NCI-H446 treated with DMSO at 0.1 percent for 48 hours (cell line): ENCODE measurements around the gene ATP2C2.

Source experiments
- DNase-seq: peaks from one replicate; lab custom pipeline; 2025; lab: John Stamatoyannopoulos, UW

ATP2C2 gene

DNA sequence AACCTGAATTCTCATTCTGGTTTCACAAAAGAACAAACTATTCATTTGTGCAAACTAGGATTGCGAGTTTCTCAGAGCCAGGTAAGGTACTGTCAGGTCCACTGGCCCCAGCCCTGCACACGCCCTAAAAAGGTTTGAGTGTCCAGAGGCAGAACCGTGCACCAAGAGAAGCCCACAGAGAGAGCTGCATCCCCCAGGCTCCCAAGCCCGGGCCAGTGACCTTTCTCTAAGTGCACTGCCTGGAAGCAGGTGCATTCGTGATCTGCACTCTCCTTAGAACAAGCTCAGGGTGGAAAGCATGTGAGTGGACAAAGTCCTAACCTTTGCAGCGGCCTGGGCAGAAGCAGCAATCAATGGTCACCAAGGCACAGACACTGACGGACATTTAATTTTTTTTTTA, 109.3 kb downstream of the ATP2C2 start:
- DNase-seq, result no peak

DNA sequence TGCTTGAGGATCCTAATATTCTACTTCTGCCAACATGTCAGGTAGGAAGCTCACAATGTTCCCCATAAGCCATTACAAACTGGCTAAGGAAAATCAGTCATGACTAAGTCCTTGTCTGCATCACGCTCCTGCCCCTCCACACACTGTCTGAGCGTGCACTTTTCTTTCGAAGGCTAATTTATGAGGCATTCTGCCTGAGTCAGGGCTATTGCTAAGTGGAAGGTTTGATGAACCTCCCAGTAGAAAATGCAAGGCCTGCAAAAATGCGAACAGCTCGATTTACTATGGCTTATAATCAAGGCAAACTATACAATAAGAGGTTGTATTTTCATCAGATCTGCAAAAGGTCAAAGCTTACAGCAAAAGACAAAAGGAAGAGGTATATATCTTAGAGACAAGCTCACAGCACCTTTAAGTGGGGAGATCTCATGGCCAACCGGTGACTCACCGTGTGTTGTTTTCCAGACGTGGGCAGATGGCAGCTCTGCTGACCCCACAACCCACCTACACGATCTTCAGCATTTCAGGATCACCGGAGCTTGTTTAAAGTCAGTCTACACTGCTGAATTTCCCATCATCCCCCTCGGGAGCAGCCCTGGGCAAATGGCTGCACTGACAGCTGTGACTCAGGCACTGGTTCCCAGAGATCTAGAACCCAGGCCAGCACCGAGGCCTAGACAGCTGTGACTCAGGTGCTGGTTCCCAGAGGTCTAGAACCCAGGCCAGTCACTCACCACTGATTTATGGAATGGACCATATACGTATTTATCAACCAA, 110.0 kb downstream of the ATP2C2 start:
- DNase-seq, result no peak

DNA sequence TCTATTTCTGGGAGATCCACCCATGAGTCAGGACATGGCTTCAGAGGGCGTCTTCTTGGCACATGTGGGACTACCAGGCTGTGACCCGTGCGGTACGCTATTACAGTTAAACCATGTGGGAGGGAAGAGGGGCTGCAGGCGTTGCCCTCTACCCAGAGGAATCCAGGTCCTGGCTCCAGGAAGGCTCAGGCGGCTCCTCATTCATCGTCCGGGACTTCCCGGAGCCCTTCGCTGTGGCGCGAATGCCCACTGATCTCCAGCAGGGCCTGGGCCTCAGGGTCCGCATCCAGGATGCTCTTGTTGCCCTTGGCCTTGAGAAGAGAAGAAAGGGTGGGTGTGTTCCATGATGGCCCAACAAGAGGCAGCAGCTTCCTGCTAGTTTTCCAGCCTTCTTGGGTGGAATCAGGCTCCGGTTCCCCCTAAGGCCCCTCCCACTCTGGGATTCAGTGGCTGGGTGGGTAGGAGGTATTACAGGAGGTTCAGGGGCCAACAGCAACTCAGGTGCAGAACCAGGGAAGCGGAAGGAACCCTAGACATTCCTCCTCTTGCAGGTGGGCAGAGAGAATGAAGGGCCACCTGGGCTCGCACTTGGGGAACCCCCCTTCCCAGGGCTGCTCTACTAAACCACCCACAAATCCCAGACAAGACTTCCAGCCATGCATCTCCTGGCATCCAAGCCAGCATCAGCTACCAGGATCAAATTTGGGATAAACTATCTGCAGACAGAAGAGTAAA, 111.5 kb downstream of the ATP2C2 start:
- no peak for DNase-seq

DNA sequence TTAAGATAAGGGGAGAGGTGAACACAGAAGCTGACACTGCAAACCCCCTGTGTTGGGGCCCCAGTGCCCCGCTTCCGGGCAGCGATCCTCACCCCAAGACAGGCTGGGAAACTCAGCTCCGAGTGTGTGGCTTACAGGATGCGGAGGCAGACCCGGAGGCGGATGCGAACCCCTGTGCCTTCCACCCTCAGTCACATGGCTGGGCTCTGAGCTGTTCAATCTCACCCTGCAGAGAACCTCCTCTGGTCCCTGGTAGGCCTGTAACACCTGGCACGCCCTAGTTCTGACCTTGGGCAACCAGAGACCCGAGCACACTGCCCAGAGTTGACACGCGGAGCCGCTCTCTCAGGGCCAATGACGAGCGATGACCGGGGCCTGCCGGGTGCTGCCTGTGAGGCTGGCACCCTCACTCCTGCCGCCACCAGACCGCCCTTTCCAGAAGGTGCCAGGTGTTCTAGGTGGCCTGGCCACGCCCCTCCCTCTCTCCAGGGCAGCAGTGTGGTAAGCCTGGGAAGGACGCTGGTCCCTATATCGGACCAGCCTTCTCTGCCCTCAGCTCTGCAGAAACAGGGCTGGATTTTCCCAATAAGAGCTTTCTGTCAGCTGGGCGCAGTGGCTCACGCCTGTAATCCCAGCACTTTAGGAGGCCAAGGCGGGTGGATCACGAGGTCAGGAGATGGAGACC, 112.9 kb downstream of the ATP2C2 start:
- DNase-seq, result no peak

DNA sequence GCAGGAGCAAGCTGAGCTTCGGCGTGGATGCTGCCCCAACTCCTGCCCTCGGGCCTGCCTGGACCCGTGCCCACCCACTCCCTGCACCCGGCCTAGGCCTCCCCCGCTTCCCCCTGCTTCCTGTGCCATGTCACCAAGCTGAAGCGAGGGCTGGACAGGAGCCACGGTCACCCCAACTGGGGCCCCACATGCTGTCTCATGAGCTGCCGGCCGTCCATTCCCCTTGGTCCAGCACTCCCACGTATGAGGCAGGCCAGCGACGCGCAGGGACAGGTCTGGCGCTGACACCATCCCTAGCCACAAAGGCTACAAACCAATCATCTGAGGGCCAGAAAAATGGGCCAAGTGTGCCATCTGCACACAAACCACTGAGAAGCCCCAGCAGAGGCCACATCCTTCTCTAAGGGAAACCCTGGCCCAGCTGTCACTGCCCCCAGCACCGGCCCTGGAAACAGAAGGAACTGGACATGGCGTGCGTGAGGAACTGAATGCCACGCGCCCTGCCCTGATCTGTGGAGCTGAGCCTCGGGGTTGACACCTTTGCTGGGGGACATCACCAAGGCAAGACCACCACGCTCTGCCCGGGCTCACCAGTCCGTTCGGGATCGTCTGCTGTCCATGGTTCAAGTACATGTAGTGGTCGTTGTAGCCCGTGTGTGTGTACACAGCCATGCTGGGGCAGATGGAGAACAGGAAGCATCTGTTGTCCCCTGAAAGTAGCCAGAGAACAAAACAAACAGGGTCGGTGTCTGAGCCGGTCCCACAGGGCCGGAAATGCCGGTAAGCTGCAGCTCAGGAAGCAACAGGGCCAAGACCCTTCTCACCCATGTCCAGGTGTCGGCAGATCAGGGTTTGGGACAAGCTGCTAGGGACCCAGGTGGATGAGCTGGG, 113.9 kb downstream of the ATP2C2 start:
- DNase-seq, result no peak

DNA sequence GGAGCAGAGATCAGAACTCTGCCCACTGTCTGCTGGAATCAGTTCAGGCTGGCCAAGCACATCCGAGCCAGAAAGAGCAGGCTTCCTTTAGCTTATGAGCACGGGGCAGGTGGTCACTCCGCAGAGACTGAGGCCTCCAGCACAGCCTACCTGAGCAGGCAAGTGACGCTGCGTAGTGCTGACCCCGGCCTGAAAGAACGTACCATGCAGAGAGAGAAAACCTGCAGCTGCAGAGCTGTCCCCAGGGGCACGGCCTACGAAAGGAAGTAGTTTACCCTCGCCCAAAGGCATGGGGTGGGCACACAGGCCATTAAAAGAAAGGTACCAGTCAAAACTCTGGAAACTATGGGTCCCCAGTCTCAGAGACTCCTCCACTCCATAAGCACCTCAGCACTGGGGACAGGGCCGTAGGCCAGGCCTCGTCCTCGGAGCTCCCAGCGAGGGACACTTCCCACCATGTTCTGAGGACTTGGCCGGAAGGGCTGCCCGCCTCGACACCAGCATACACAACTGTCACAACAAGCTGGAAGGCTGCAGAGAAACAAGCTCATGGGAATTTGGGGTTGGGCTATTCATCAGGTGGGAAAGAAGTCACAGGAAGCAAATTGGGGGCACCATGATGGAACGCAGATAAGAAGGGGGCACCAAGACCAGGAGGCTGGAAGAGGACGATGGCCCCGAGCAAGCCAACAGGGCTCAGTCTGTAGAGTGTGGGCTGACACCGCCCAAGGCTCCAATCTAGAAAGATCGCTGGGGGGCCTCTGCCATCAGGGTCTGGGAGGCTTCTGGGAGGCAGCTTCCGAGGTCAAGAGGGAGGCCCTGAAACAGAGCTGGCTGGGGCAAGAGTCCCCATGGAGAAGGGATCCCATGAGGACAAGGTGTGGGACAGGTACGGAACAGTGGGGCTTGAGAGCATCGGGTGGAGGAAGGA, 114.9 kb downstream of the ATP2C2 start:
- no peak for DNase-seq

DNA sequence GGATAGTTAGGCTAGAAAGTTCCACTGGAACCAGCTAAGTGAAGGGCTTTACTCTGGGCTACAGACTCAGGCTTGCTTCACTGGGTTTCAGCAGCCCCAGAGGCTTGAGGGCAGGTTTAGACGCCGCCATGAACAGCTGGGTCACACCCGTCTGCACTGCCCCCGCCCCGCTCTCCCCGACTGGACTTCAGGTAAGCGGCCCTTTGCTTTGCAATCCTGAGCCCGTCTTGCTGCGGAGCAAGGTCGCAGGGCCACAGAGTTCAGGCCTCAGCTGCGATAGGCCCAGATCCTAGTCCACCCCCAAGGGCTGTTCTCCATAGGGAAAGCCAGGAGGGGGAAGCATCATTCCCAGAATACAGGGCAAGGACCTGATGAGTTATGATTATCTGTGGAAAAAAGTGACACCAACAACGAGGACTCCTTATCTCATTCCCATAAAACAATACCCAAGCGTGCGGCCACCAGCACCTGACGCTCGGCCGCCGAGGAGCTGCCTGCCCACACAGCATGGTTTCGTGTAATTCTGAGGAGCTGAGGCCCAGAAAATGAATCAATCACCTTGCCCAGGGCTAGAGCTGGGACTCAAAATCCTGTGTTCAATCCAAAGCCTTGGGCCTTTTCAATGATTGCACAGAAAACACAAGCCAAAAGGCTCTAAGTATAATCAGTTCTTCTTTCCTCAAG, 115.7 kb downstream of the ATP2C2 start:
- DNase-seq, result no peak

DNA sequence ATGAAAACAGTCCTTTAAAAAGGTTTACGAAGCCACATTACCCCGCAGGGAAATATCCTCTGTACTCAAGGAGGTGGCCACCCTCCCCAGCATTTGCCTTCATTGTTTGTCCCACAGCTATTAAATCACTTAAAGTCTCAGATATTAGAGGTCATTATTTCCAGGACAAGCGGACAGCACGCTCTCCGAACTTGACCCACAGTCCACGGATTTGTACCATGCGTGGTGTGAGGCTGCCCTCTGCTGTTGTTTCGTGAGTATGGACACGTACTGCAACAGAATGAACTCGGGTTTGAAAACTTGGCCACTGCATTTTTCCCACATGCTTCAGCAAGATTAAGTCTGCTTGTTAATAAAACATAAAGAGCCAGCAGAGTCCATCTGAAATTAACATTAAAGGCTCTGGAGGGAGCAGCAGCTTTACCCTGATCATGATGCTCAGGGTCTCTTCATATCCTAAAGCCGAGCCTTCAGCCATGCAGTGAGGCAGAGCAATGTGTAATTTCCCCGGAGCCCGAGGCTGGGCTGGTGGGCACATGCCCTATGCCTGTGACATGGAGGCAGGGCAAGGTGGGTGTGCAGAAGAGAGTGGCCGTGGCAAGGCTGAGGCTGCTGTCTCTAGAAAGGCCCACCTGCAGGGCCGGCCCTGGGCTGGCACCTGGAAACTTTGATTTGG, 116.4 kb downstream of the ATP2C2 start:
- no peak for DNase-seq

DNA sequence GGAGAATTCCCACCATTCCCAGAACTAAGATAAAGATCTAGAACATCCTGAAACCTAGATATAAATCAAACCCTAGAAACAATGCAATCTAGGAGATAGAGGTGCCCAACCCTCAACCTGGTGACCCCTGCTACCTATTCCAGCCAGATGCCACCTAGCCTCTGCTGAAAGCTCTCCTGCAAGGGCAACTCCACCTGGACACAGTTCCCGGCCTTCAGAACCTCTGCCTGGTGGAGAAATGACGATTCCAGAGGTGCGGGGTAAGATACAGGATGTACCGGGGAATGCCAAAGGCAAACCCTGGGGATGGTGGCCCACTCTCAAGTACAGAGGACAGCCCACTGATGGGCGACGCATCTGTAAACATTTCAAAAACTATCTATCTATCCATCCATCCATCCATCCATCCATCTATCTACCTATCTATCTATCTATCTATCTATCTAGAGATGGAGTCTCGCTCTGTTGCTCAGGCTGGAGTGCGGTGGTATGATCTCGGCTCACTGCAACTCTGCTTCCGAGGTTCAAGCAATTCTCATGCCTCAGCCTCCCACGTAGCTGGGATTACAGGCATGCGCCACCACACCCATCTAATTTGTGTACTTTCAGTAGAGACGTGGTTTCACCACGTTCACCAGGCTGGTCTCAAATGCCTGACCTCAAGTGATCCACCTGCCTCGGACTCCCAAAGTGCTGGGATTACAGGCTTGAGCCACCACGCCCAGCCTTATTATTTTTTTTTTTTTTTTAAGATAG, 117.1 kb downstream of the ATP2C2 start:
- DNase-seq, result no peak

DNA sequence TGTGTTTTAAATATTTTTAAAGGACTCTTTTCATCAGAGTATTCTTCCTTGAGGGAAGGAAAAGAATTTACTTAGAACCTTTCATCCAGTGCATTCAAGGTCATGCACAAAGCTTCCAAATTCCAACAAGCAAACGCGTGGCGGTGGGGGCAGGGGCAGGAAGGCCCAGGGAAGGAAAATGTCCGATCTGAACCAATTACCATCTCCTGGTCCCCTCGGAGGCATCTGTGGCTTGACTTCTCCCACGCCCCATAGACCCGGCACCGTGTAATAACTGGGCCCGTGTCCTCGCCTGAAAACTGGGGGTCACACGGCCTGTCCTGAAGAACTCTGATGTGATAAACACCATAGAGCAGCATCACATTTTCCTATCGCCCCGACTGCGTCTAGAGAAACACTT, 117.8 kb downstream of the ATP2C2 start:
- no peak for DNase-seq

DNA sequence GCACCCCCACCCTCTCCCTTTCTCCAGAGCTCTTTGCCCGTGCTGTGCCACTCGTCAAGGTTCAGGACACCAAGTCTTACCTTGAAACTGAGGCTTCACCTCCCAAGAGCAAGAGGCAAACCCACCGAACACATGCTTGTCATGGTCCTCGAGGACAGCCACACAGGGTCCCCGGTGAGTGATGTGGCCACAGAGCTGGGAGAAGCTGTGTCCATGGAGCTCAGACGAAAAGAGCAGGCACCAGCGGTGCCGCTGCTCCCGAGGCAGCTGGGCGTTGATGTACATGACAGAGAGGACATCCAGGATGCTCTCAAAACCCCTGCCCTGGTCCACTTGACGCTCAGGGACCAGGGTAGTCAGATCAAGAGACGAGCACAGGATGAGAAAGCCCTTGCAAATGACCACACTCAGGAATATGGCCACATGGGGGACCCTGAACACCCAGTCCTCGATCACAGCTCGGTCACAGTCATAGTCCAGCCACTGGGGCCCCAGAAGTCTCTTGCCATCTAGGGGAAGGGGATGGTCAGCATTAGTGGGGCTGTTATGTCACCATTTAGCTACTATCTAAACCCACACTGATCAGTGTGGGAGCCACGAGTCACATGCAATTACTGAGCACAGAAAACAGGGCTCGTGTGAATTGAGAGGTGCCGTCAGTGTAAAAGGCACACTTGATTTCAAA, 118.4 kb downstream of the ATP2C2 start:
- DNase-seq, result no peak

DNA sequence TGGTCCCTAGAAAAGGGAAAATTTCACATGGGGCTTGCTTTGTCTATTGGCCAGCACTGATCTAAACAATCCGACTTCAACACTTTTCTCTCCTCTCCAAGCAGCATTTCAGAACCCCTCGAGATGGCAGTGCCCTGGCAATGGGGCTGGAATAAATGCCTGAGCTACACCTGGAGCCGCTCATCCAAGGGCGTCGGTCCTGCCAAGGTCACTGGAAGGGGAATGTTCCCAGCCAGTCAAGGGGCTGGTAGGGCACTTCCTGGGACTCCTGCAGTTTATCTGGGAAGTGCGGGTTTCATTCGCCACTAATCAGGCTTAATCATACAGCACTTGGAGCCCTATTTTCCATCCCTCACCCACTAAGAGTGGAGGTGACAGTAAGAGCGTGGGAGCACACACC, 119.0 kb downstream of the ATP2C2 start:
- DNase-seq, result no peak

DNA sequence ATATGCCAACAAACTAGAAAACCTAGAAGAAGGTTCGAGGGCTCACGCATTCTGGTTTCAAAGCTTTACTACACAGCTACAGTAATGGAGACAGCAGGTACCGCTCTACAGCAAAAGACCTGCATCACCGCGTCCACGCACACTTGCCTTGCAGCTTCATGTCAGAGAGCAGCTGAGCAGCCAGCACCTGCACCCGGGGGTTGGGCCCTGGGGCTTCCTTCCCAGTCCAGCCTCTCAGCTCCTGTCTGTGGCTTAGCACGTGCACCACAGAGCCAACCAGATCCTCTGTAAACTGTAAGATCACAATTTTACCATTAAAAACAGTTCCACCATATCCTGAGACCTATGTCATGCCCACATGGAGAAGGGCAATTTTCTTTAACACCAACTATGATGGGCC, 120.8 kb downstream of the ATP2C2 start:
- DNase-seq, result no peak

DNA sequence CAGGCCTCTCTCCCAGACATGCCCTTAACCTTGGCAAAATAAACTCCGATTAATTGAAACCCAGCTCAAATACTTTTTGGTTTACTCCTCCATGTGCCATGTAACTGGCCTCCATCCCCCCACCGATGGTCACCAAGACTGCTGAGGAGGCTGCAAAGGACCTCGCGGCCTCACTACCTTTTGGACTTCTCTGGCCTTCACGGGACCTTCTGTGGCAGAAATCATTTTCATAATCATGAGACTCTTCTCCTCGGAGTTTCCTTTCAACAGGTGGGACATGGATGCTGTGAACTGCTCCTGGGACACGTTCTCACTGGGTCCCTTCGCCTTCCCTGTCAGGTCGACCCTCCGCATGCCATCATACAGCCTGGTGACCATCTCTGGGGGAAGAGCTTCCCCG, 127.2 kb downstream of the ATP2C2 start:
- DNase-seq, result no peak

DNA sequence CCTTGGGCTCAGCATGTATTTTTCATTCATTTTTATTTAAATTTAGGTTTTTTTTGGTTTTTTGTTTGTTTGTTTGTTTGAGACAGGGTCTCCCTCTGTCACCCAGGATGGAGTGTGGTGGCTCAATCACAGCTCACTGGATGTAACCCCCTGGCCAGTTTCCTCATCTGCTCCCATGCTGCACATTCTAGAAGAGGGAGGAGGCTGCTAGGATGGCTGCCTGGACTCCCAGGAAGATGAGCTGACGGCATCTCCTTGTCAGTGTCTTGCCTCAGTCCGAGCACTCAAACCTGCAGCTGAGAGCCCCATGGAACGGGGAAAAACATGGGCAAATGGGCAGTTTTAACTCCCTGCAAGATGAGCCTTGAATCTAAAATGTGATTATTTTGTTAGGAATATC, 128.7 kb downstream of the ATP2C2 start:
- no peak for DNase-seq

DNA sequence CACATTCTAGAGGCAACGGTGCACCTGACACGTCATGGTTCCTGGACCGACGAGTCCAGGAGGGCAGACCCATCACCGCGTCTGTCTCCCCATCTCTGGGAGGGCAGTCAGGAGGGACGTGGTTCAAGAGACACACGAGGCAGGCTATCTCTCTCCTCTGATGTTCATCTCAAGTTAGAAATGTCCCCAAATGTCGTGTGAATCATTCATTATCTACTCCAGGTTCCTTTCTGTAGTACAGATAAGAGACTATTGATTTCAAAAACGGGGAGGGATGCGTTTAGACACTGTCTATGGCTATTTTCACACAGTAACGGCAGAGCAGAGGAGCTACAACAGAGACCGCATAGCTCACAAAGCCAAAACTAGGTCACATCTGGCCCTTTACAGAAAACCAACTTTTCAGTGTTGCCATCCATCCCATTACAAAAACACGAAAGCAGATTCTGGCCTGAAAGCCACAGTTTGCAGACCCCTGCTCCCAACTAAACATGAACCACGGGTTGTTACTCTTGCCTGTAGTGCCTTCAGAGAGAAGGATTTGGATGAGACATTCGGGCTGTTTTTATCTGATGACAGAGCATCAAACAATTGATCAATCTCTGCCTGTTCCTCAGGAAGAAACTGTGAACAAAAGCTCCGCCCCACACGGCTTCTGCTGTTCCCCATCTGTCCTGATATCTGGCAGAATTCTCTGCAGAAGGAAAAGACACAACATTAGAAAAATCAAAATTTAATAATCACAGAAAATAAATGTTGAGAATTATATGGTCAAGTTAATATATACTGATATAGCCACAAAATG, 129.3 kb downstream of the ATP2C2 start:
- DNase-seq, result no peak

DNA sequence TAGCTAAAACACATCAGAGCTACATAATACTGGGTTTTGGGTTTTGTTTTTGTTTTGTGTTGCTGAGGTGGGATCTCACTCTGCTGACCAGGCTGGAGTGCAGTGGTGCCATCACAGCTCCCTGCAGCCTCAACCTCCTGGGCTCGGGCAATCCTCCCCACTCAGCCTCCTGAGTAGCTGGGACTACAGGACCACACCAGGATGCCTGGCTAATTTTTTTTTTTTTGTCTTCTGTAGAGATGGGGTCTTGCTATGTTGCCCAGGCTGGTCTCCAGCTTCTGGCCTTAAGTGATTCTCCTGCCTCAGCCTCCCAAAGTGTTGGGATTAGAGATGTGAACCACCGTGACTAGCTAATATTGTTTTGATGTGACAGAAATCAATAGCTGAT, 129.9 kb downstream of the ATP2C2 start:
- DNase-seq, result no peak
